Measurements from ENCODE around the gene GABBR2.

DNA sequence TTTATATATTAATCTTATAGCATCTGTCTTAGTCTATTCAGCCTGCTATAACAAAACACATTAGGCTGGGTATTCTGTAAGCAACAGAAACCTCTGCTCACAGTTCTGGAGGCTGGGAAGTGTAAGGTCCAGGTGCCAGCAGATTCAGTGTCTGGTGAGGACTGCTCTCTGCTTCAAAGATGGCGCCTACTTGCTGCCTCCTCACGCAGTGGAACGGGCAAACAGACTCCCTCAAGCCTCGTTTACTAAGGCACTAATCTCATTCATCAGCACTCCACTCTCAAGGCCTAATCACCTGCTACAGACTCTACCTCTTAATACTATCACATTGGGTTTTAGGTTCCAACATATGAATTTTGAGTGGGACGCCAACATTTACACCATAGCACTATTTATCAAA lies 448.1 kb downstream of the GABBR2 start:
- TF ChIP-seq EZH2 (IDR thresholded peaks at IDR 0.05; ENCODE audit: low read depth, unreplicated experiment) = no peak
- TF ChIP-seq, protein P1, sequence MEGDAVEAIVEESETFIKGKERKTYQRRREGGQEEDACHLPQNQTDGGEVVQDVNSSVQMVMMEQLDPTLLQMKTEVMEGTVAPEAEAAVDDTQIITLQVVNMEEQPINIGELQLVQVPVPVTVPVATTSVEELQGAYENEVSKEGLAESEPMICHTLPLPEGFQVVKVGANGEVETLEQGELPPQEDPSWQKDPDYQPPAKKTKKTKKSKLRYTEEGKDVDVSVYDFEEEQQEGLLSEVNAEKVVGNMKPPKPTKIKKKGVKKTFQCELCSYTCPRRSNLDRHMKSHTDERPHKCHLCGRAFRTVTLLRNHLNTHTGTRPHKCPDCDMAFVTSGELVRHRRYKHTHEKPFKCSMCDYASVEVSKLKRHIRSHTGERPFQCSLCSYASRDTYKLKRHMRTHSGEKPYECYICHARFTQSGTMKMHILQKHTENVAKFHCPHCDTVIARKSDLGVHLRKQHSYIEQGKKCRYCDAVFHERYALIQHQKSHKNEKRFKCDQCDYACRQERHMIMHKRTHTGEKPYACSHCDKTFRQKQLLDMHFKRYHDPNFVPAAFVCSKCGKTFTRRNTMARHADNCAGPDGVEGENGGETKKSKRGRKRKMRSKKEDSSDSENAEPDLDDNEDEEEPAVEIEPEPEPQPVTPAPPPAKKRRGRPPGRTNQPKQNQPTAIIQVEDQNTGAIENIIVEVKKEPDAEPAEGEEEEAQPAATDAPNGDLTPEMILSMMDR (conservative IDR thresholded peaks at IDR 0.05; ENCODE audit: low read depth in 2 of 2) = no peak
- no peak for TF ChIP-seq EZH2phosphoT487 (IDR thresholded peaks at IDR 0.05; ENCODE audit: unreplicated experiment)
- TF ChIP-seq POLR2AphosphoS5 (IDR thresholded peaks at IDR 0.05; ENCODE audit: low read depth) = no peak
- TF ChIP-seq, protein P2, sequence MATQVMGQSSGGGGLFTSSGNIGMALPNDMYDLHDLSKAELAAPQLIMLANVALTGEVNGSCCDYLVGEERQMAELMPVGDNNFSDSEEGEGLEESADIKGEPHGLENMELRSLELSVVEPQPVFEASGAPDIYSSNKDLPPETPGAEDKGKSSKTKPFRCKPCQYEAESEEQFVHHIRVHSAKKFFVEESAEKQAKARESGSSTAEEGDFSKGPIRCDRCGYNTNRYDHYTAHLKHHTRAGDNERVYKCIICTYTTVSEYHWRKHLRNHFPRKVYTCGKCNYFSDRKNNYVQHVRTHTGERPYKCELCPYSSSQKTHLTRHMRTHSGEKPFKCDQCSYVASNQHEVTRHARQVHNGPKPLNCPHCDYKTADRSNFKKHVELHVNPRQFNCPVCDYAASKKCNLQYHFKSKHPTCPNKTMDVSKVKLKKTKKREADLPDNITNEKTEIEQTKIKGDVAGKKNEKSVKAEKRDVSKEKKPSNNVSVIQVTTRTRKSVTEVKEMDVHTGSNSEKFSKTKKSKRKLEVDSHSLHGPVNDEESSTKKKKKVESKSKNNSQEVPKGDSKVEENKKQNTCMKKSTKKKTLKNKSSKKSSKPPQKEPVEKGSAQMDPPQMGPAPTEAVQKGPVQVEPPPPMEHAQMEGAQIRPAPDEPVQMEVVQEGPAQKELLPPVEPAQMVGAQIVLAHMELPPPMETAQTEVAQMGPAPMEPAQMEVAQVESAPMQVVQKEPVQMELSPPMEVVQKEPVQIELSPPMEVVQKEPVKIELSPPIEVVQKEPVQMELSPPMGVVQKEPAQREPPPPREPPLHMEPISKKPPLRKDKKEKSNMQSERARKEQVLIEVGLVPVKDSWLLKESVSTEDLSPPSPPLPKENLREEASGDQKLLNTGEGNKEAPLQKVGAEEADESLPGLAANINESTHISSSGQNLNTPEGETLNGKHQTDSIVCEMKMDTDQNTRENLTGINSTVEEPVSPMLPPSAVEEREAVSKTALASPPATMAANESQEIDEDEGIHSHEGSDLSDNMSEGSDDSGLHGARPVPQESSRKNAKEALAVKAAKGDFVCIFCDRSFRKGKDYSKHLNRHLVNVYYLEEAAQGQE (IDR thresholded peaks at IDR 0.05; ENCODE audit: unreplicated experiment) = no peak
- TF ChIP-seq JUNB (IDR thresholded peaks at IDR 0.05; ENCODE audit: unreplicated experiment) = no peak
- TF ChIP-seq STAT1 (IDR thresholded peaks at IDR 0.05; ENCODE audit: unreplicated experiment) = no peak
- TF ChIP-seq, protein P3, sequence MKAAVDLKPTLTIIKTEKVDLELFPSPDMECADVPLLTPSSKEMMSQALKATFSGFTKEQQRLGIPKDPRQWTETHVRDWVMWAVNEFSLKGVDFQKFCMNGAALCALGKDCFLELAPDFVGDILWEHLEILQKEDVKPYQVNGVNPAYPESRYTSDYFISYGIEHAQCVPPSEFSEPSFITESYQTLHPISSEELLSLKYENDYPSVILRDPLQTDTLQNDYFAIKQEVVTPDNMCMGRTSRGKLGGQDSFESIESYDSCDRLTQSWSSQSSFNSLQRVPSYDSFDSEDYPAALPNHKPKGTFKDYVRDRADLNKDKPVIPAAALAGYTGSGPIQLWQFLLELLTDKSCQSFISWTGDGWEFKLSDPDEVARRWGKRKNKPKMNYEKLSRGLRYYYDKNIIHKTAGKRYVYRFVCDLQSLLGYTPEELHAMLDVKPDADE (IDR thresholded peaks at IDR 0.05) = no peak

Measured in GM23338 (cell line).